GM10266 (cell line): Measurements from ENCODE around the gene TCF3.

Source experiments
- DNase-seq: peaks from one replicate; pipeline ENCODE4 v3.0.0; 2012; ENCODE audit errors: extremely low spot score
- TF ChIP-seq, protein P1 (sequence below): IDR thresholded peaks from 2 replicates; pipeline ENCODE4 v1.5.1; 2012; ENCODE audit warnings: mild to moderate bottlenecking, low read depth; ENCODE audit not compliant: control insufficient read depth, insufficient read depth; ENCODE audit errors: missing control alignments

Gene TCF3

GRCh38 chr19:1563251-1563650 lies 89.2 kb downstream of the TCF3 start:
- TF ChIP-seq, protein P1, sequence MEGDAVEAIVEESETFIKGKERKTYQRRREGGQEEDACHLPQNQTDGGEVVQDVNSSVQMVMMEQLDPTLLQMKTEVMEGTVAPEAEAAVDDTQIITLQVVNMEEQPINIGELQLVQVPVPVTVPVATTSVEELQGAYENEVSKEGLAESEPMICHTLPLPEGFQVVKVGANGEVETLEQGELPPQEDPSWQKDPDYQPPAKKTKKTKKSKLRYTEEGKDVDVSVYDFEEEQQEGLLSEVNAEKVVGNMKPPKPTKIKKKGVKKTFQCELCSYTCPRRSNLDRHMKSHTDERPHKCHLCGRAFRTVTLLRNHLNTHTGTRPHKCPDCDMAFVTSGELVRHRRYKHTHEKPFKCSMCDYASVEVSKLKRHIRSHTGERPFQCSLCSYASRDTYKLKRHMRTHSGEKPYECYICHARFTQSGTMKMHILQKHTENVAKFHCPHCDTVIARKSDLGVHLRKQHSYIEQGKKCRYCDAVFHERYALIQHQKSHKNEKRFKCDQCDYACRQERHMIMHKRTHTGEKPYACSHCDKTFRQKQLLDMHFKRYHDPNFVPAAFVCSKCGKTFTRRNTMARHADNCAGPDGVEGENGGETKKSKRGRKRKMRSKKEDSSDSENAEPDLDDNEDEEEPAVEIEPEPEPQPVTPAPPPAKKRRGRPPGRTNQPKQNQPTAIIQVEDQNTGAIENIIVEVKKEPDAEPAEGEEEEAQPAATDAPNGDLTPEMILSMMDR = no peak
- DNase-seq = no peak

GRCh38 chr19:1561236-1561842 lies 91.1 kb downstream of the TCF3 start:
- TF ChIP-seq, protein P1 = no peak
- no peak for DNase-seq

- DNase-seq = no peak
- TF ChIP-seq, protein P1 = no peak
Observed at GRCh38 chr19:1560286-1560882, 92.0 kb downstream of the TCF3 start.
